HepG2 (cell line): ENCODE results near the gene NLRP8.

Experiments
- ASH2L ChIP-seq: fragments of 300-600, 200-600 bp; sonication (generic); IDR thresholded peaks from 2 replicates; pipeline ENCODE4 v1.7.0; 2017; ENCODE audit warnings: low read depth, mild to moderate bottlenecking, moderate library complexity, mixed read lengths, low read length; ENCODE audit not compliant: insufficient read length
- FIP1L1 ChIP-seq: fragments of 200-400 bp; formaldehyde crosslinking; IDR thresholded peaks from 2 replicates; pipeline ENCODE4 v1.6.1; 2018; ENCODE audit warnings: low read depth, mild to moderate bottlenecking, low read length, moderate library complexity, borderline replicate concordance; ENCODE audit not compliant: insufficient read depth
- ZBTB8A ChIP-seq: sonication (generic); formaldehyde crosslinking; IDR thresholded peaks from 2 replicates; pipeline ENCODE4 v1.4.0; 2020; ENCODE audit warnings: mild to moderate bottlenecking, low read depth, missing genetic modification reagents, borderline replicate concordance
- ZFP36 ChIP-seq: fragments of 150-350 bp; IDR thresholded peaks from 2 replicates; pipeline ENCODE4 v1.6.1; 2018; ENCODE audit warnings: borderline replicate concordance, low read length, low read depth; ENCODE audit not compliant: partially characterized antibody
- ZNF232 ChIP-seq: sonication (generic); formaldehyde crosslinking; IDR thresholded peaks from 2 replicates; pipeline ENCODE4 v1.4.0; 2020; ENCODE audit warnings: missing genetic modification reagents, borderline replicate concordance
- ZNF33B ChIP-seq: sonication (generic); formaldehyde crosslinking; IDR thresholded peaks from 2 replicates; pipeline ENCODE4 v1.5.1; 2020; ENCODE audit warnings: mild to moderate bottlenecking, missing genetic modification reagents
- ZSCAN29 ChIP-seq: sonication (generic); formaldehyde crosslinking; conservative IDR thresholded peaks from 2 replicates; pipeline ENCODE4 v1.4.0; 2020; ENCODE audit warnings: mild to moderate bottlenecking, missing genetic modification reagents
- TF ChIP-seq, protein P1 (sequence below): sonication (generic); formaldehyde crosslinking; IDR thresholded peaks from 2 replicates; pipeline ENCODE4 v1.5.0; 2020; ENCODE audit warnings: missing genetic modification reagents
- TF ChIP-seq, protein P2 (sequence below): sonication (generic); formaldehyde crosslinking; IDR thresholded peaks from 2 replicates; pipeline ENCODE4 v1.5.0; 2020; ENCODE audit warnings: mild to moderate bottlenecking, missing genetic modification reagents, moderate library complexity
- TF ChIP-seq, protein P3 (sequence below): sonication (generic); formaldehyde crosslinking; IDR thresholded peaks from 2 replicates; pipeline ENCODE4 v1.4.0; 2020; ENCODE audit warnings: mild to moderate bottlenecking, missing genetic modification reagents

DNA sequence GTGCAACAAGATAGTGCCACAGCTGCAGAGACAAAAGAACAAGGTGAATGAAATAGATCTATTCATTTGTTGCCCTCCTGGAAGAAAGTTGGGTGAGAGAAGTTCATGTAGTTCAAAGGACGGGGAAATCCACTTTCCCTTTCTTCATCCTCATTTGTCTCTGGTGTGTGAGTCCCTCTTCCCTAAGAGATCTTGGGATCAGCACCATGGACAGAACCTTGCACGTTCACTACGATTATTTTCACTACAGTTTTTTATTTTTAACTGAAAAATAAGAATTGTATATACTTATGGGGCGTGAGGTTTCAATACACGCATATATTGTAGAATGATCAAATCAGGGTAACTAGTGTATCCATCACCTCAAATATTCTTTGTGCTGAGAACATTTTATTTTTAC, 68.1 kb downstream of the NLRP8 start:
- no peak for TF ChIP-seq FIP1L1
- TF ChIP-seq ZSCAN29 (CRISPR knock-in tag), result no peak
- TF ChIP-seq, protein P1, sequence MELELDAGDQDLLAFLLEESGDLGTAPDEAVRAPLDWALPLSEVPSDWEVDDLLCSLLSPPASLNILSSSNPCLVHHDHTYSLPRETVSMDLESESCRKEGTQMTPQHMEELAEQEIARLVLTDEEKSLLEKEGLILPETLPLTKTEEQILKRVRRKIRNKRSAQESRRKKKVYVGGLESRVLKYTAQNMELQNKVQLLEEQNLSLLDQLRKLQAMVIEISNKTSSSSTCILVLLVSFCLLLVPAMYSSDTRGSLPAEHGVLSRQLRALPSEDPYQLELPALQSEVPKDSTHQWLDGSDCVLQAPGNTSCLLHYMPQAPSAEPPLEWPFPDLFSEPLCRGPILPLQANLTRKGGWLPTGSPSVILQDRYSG, result no peak
- TF ChIP-seq, protein P2, sequence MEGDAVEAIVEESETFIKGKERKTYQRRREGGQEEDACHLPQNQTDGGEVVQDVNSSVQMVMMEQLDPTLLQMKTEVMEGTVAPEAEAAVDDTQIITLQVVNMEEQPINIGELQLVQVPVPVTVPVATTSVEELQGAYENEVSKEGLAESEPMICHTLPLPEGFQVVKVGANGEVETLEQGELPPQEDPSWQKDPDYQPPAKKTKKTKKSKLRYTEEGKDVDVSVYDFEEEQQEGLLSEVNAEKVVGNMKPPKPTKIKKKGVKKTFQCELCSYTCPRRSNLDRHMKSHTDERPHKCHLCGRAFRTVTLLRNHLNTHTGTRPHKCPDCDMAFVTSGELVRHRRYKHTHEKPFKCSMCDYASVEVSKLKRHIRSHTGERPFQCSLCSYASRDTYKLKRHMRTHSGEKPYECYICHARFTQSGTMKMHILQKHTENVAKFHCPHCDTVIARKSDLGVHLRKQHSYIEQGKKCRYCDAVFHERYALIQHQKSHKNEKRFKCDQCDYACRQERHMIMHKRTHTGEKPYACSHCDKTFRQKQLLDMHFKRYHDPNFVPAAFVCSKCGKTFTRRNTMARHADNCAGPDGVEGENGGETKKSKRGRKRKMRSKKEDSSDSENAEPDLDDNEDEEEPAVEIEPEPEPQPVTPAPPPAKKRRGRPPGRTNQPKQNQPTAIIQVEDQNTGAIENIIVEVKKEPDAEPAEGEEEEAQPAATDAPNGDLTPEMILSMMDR, result no peak
- TF ChIP-seq ZBTB8A (CRISPR knock-in tag), result no peak
- TF ChIP-seq ZNF232 (CRISPR knock-in tag), result no peak
- no peak for TF ChIP-seq ZFP36
- no peak for TF ChIP-seq ASH2L
- TF ChIP-seq, protein P3, sequence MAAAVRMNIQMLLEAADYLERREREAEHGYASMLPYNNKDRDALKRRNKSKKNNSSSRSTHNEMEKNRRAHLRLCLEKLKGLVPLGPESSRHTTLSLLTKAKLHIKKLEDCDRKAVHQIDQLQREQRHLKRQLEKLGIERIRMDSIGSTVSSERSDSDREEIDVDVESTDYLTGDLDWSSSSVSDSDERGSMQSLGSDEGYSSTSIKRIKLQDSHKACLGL, result no peak
- no peak for TF ChIP-seq ZNF33B
